GM11168 (cell line): ENCODE measurements around the gene TCP11.

Experiments
- in situ Hi-C: fragments of 300-500 bp; cut with MboI; formaldehyde crosslinking; loops from one replicate; pipeline ENCODE4 v1.12.0; 2022; ENCODE audit warnings: low sequenced_read_pairs; ENCODE audit not compliant: unreplicated experiment

Gene TCP11

DNA sequence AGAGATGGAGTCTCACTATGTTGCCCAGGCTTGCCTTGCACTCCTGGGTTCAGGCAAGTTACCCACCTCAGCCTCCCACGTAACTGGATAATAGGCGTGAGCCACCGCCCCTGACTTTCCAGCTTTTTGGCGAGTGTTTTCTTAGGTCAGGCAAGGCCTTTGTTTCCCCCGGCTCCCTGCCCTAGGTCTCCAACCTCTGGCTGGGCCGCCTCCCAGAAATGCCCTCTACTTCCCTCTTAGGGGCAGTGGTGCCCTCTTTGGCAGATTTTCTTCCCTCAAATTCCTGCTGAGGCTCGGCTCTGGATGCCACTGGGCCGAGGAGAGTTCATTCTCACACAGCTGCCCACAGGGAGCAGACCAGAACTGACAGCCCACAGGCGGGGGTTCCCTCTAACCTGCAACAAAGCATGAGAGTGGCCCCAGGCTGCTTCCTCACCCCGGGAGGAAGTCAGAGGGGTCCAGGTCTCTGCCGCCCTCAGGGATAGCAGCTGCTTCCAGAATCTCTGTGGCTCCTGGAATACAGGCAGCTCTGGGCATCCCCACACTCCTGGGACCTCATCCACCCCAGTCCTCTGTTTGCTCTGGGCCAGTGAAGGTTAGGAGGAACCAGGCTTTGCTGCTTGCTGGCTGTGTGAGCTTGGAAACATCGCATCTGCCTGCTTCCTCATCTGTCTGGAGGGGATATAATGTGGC, 56.5 kb downstream of the TCP11 start:
- in situ Hi-C loops = no loop called here

GRCh38 chr6:35084041-35084491, 57.1 kb downstream of the TCP11 start:
- in situ Hi-C loops = no loop called here

DNA sequence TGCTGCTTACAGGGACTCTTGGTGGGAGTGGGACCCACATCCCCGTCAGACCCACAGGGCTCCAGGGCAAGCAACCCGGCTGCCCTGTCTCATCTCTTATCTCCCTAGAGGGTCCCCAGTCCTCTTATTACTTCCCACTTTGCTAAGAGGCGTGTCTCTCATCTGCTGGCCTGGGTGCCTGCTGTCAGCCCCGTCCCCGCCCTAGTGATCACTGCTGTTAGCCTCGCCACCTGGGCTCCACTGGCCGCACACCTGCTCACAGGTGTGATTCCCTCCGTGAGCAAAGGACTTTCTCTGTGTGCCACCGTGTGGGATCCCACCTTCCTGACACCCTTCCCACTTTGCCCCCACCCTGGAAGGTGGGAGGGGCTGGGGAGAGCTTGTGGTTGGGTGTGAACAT, 57.6 kb downstream of the TCP11 start:
- in situ Hi-C loops = no loop called here

- in situ Hi-C loops = no loop called here
These were observed 58.3 kb downstream of the TCP11 start for GRCh38 chr6:35082733-35083403.

GRCh38 chr6:35082046-35082732, 59.0 kb downstream of the TCP11 start:
- in situ Hi-C loops = no loop called here

DNA sequence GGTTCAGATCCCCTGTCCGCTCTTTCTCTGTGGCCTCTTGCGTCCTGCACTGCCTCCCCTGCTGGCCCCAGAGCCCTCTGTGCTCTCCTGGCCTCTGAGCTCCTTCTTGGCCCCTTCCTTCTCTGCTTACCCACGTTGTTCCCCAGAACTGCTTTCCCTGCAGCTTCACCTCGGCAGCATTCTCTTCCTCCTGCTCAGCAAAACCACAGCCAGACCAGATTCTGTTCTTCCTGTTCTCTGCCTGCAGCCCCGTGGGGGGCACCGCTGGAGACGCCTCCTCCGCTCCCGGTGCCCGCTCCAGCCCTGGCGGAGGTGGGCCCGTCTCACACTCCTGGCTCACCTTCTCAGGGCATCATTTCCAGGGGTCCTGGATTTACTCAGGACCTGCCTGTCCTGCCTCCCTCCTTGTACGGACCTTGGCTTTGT, 59.7 kb downstream of the TCP11 start:
- in situ Hi-C loops = no loop called here

DNA sequence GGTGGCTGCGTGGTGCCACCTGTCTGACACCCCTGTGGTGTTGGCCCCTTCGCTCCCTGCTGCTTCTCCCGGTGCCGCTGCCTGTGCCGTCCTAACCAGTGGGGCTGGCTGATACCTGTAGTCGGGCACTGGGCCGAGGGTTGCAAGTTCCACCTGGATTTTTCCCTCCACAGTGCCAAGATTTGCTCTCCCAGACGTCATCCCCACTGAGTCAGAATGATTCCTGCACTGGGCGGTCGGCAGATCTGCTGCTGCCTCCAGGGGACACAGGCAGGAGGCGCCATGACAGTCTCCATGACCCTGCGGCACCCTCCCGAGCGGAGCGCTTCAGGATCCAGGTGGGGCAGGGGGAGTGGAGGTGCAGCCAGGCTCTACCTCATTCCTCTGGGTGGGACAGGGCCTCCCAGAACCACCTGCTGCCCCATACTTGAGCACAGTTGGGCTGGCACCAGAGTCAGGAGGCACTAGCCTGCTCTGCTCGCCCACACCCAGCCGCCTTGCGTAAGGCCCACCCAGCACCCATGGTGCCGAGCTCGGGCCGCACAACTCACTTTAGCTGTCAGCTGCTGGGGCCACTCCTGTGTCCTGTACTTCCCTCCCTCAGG, 60.2 kb downstream of the TCP11 start:
- in situ Hi-C loops = no loop called here

- in situ Hi-C loops = no loop called here
These were observed 61.0 kb downstream of the TCP11 start for GRCh38 chr6:35080016-35080680.

GRCh38 chr6:35079311-35080000, 61.7 kb downstream of the TCP11 start:
- in situ Hi-C loops = no loop called here

GRCh38 chr6:35078896-35079295, 62.2 kb downstream of the TCP11 start:
- in situ Hi-C loops = no loop called here

DNA sequence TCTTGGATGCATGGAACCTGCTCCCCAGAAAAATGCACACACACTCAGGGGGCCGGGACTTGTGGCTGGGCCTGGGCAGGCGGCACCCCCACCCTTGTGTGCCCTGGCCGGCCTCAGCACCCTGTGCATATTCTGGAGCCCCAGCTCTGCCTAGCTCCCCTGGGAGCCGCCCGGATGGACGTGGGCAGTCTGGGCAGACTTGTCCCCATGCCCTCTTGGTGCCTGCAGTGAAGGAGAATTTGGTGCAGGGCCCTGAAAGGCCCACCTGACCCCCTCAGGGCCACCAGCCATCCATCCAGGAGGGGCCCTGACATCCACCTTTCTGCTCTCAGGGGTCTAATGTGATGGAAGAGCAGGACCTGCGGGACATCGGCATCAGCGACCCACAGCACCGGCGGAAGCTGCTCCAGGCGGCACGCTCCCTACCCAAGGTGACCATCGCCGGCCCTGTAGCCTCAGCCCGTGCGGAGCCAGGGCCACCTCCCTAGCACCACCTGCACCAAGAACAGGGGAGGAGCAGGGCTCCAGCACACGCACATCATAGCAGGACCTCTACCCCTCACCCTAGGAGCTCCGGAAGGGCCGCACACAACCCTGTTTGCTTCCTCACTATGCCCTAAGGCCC, 62.8 kb downstream of the TCP11 start:
- in situ Hi-C loops = no loop called here

DNA sequence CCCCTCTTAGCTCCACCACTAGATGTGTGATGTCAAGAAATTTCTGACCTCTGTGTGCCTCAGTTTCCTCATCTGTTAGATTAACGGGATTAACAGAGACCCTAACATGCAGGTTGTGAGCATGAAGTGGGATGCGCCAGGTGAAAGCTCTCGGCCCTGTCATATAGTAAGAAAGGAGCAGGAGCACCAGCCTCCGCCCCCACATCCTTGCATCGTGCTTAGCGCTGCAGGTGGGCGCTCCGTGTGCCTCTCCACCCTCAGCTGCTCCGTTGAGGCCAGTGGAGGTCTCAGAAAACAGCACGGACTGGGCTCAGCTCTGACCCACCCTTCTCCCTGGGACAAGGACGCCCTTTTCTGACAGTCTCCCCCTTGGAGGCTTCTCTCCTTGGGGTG, 63.4 kb downstream of the TCP11 start:
- in situ Hi-C loops = no loop called here

DNA sequence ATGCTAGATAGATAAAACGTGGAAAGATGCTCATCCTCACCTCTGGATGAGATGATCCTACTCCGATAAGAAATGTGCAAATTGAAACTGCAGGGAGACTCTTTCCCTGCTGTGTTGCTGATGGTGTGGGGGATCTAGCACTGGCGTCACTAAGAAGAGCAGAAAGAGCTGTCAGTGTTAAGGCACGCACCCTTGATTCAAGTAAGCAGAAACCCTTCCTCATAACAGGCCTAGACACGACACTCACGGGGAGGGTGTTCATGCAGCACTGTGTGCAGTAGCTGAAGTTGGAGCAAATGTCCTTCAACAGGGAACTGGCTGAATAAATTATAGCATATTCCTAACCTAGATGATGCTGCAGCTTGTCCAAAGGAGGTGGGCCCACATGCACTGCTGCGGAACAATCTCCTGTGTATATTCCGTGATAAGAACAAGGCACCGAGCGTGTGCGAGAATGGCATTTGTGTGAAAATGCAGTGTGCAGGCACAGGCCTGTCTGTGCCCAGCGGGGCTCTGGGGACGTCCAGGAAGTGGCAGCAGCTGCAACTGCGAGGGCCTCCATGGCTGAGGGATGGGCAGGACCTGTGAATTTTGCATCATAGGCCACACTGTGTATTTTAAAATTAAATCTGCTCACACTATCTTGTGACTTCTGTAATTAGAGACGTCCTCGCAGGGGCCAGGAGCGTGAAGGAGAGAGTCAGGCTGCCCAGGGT, 64.0 kb downstream of the TCP11 start:
- in situ Hi-C loops = no loop called here

DNA sequence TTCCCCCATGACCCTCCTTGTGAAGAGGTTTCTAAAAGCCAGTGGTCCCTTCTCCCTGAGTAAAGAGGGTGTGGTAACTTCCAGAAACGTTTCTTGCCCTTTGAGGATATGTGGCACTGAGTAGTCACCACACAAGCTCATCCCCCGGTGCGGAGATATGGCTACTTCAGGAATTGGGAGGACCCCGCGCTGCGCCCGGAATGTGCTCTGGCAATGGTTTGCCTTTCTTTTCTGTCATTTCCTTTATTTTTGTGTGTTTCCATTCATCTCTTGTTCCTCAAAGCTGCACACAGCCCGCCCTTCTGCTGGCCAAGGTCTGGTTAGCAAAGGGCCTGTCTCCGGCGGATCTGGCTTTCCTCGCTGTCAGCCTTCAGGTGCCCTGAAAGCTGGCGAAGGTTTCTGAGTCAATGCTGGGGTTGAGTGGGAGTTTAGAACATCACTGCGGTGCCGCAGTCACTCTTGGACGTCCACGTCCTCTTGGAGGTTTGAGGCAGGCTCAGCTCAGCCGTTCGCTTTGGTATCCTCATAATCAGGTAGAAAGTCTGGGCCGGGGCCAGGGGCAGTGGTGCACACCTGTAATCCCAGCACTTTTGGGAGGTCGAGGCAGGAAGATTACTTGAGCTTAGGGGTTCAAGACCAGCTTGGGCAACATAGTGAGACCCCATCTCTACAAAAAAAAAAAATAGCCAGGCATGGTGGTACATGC, 67.2 kb downstream of the TCP11 start:
- in situ Hi-C loops = no loop called here

- in situ Hi-C loops = no loop called here
These were observed 67.9 kb downstream of the TCP11 start for GRCh38 chr6:35073211-35073610.

- in situ Hi-C loops = no loop called here
These were observed 68.5 kb downstream of the TCP11 start for GRCh38 chr6:35072698-35073055.

- in situ Hi-C loops = no loop called here
These were observed 69.0 kb downstream of the TCP11 start for GRCh38 chr6:35072051-35072697.
